Measurements from ENCODE around the gene ITGAD. TPM values are rescaled to one million over a fixed set of nuclear protein-coding genes. Genes with fewer than 3 reads are reported as not detected.

Gene ITGAD
- total and polyA plus RNA-seq, 2 of the 8 experiments (the other 6 are each of a cell fraction or from before 2014, with no cell fraction given): 0.06 TPM; not detected in 1

- peaks cover 3% of the 10 kb centered on the region; the same call in 1 of the 2 replicates for H3K79me1 ChIP-seq (ENCODE audit: low read depth, low read length)
- H3K4me2 ChIP-seq (ENCODE audit: insufficient read depth in 1 of 2, low read depth in 2 of 2, low read length in 2 of 2): no peak overlapping the region
- H2BK20ac ChIP-seq (ENCODE audit: low read length): no peak overlapping the region
- H3K4ac ChIP-seq (replicated peaks; ENCODE audit: insufficient read length, low read depth, low read length): no peak overlapping the region
- no peak overlapping the region for H2AK5ac ChIP-seq (ENCODE audit: low read depth, low read length)
- peaks cover 11% of the 10 kb centered on the region; the same call in 1 of the 2 replicates for H3K23me2 ChIP-seq (ENCODE audit: low read depth, low read length)
- DNase-seq (ENCODE audit: low read depth in 1 of 2, low spot score in 2 of 2): no peak
- H2BK120ac ChIP-seq (replicated peaks; ENCODE audit: low read depth, low read length): no peak overlapping the region
- H2BK12ac ChIP-seq (ENCODE audit: low read depth, low read length): no peak overlapping the region
- H4K20me1 ChIP-seq (replicated peaks in 1 of 2; ENCODE audit: control insufficient read depth in 1 of 2, insufficient read depth in 2 of 2, low read length in 2 of 2): peaks cover 7 to 8% of the 10 kb centered on the region in 2 experiments
- no peak overlapping the region for H4K5ac ChIP-seq (ENCODE audit: insufficient read length, low read depth, low read length)
- H3K56ac ChIP-seq (replicated peaks; ENCODE audit: insufficient read length, low read depth, low read length): no peak overlapping the region
- CTCF ChIA-PET (ENCODE audit: partially characterized antibody): interaction anchor here (0.6 to 2.7 kb wide), 6 partner anchors 9 to 365 kb away, joined by 3 to 35 read pairs (median 8); no protein-coding TSS in a partner anchor
- no peak overlapping the region for H3K18ac ChIP-seq (ENCODE audit: extremely low read depth, low read length)
- no peaks in the 10 kb centered on the region for H3K9me3 ChIP-seq (ENCODE audit: insufficient read depth in 2 of 2, low read depth in 1 of 2, low read length in 1 of 2)
- no peak overlapping the region for H3K27ac ChIP-seq (ENCODE audit: low read depth, low read length)
- no peak overlapping the region for H2BK15ac ChIP-seq (ENCODE audit: low read length)
- peaks cover 0 to 9% (median 4%) of the 10 kb centered on the region in 4 experiments; a peak in 4 of 7 replicates for H3K4me1 ChIP-seq (replicated peaks in 1 of 4; ENCODE audit: control insufficient read depth in 3 of 4, insufficient read depth in 4 of 4, low read length in 3 of 4)
- no peak overlapping the region for H3K4me3 ChIP-seq (ENCODE audit: extremely low read depth in 1 of 4, insufficient read depth in 2 of 4, low read depth in 3 of 4, low read length in 4 of 4)
- WGBS, 2 experiments (ENCODE audit: extremely low coverage in 1 of 2, insufficient coverage in 1 of 2, insufficient read length in 1 of 2, insufficient replicate concordance in 2 of 2, low coverage in 1 of 2, low lambda C conversion rate in 2 of 2, missing lambda C conversion rate in 1 of 2): 92% methylated on average over 33 of the region's 35 CpGs; no CpG with 5 or more reads in 1 of the 2 experiments
- H2AFZ ChIP-seq (ENCODE audit: low read length): no peak overlapping the region
- no peak overlapping the region for H4K8ac ChIP-seq (ENCODE audit: extremely low read depth, insufficient read depth, low read length)
- no peak overlapping the region for H3K9ac ChIP-seq (replicated peaks in 1 of 4; ENCODE audit: extremely low read depth in 1 of 4, low read depth in 3 of 4, low read length in 3 of 4)
- TF ChIP-seq GTF2F1 (IDR thresholded peaks at IDR 0.05; ENCODE audit: borderline replicate concordance, low read depth, low read length) (no peak), CBX5 (IDR thresholded peaks at IDR 0.05; ENCODE audit: low read depth, low read length) (no peak), TBP (IDR thresholded peaks at IDR 0.05; ENCODE audit: low read depth, low read length) (no peak), RFX5 (IDR thresholded peaks at IDR 0.05; ENCODE audit: borderline replicate concordance, low read depth, low read length) (no peak), BACH1 (IDR thresholded peaks at IDR 0.05; ENCODE audit: low read length) (no peak), CTCF (IDR thresholded peaks at IDR 0.05; ENCODE audit: control extremely low read depth in 1 of 3, insufficient read depth in 1 of 3, low read depth in 1 of 3, low read length in 3 of 3) (no peak), EZH2 (IDR thresholded peaks at IDR 0.05; ENCODE audit: low read depth, low read length, severe bottlenecking) (no peak), TCF12 (IDR thresholded peaks at IDR 0.05; ENCODE audit: low read depth, low read length) (no peak)
- no peak for FAIRE-seq
- no peak overlapping the region for H3K23ac ChIP-seq (ENCODE audit: insufficient read length)
- H2BK5ac ChIP-seq (ENCODE audit: low read depth, low read length): 0 out of 2 replicates have a peak overlapping the region, but pooled peaks have one; percentile 30
- H3K14ac ChIP-seq (ENCODE audit: insufficient read length): no peak overlapping the region
- POLR2A ChIA-PET (ENCODE audit: partially characterized antibody): interaction anchor here (1.0 kb wide), 1 partner anchor 10 kb away, joined by 3 read pairs; no protein-coding TSS in a partner anchor
- no peak overlapping the region for H4K91ac ChIP-seq (replicated peaks; ENCODE audit: insufficient read length, low read length)
- peaks cover 0 to 12% of the 10 kb centered on the region in 2 experiments; a peak in 2 of 4 replicates for H3K79me2 ChIP-seq (ENCODE audit: control insufficient read depth in 1 of 2, insufficient read depth in 2 of 2, low read length in 2 of 2)
- H3K36me3 ChIP-seq (ENCODE audit: control insufficient read depth in 2 of 4, insufficient read depth in 4 of 4, low read length in 3 of 4): peaks cover 0 to 13% (median 1%) of the 10 kb centered on the region in 4 experiments; a peak in 4 of 8 replicates
- no peaks in the 10 kb centered on the region for H3K27me3 ChIP-seq (replicated peaks in 1 of 4; ENCODE audit: control insufficient read depth in 3 of 4, extremely low read depth in 1 of 4, insufficient read depth in 3 of 4, low read length in 3 of 4)
These were observed 69.0 kb downstream of the ITGAD start for GRCh38 chr16:31461921-31462804.

Measured in H1 (cell line).